Loucy (cell line): ENCODE measurements around the gene UBLCP1.

Experiments
- EZH2phosphoT487 ChIP-seq: fragments of 200-600 bp; IDR thresholded peaks from 2 replicates; pipeline ENCODE4 v1.6.1; 2018; ENCODE audit warnings: antibody characterized with exemption, mild to moderate bottlenecking, moderate library complexity, borderline replicate concordance
- TF ChIP-seq, protein P1 (sequence below): fragments of 200-600 bp; sonication (generic); conservative IDR thresholded peaks from 2 replicates; pipeline ENCODE4 v1.5.1; 2014; ENCODE audit warnings: mild to moderate bottlenecking, antibody characterized with exemption, low read length

DNA sequence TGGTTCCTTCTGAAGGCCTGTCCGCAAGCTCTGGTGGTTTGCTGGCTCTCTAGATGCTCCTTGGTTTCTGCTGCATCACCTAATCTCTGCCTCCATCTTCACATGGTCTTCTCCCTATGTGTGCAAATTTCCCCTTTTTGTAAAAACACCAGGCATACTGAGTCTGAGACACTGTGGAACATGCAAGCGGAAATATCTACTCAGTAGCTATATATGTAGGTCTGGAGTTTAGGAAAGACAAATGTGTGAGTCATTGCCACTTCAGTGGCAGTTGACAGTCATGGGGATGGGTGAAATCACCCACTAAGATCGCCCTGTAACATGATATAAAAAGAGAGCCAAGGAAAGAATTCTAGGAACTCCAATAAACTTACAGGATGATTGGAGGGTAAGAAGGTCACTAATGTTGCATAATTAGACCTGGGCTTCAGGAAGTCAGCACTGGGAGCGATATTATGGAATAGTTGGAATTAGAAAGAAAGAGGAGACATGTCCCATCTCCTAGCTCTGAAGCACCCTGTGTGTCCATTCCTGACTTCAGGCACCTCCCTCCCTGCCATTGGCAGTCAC is 22.7 kb upstream of the UBLCP1 start:
- TF ChIP-seq EZH2phosphoT487, result no peak
- TF ChIP-seq, protein P1, sequence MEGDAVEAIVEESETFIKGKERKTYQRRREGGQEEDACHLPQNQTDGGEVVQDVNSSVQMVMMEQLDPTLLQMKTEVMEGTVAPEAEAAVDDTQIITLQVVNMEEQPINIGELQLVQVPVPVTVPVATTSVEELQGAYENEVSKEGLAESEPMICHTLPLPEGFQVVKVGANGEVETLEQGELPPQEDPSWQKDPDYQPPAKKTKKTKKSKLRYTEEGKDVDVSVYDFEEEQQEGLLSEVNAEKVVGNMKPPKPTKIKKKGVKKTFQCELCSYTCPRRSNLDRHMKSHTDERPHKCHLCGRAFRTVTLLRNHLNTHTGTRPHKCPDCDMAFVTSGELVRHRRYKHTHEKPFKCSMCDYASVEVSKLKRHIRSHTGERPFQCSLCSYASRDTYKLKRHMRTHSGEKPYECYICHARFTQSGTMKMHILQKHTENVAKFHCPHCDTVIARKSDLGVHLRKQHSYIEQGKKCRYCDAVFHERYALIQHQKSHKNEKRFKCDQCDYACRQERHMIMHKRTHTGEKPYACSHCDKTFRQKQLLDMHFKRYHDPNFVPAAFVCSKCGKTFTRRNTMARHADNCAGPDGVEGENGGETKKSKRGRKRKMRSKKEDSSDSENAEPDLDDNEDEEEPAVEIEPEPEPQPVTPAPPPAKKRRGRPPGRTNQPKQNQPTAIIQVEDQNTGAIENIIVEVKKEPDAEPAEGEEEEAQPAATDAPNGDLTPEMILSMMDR, result no peak
